Liver (tissue), 3 donors: ENCODE measurements around the gene NTMT2.

Experiments
- EGR1 ChIP-seq, 2 donors: IDR thresholded peaks; 2 replicates each; pipeline ENCODE4 v1.6.1; 2016 to 2018; ENCODE audit warnings: antibody characterized with exemption in 2 of 2, low read depth in 2 of 2
- GABPA ChIP-seq, 2 donors: IDR thresholded peaks in 1 of 2; conservative IDR thresholded peaks in 1 of 2; 2 replicates each; pipeline ENCODE4 v1.6.1; 2016; ENCODE audit warnings: antibody characterized with exemption in 2 of 2, mild to moderate bottlenecking in 1 of 2, moderate library complexity in 1 of 2
- RAD21 ChIP-seq, 2 donors: IDR thresholded peaks; 2 replicates each; pipeline ENCODE4 v1.6.1; 2016; ENCODE audit warnings: antibody characterized with exemption in 2 of 2, mild to moderate bottlenecking in 2 of 2
- TAF1 ChIP-seq: conservative IDR thresholded peaks from 2 replicates; pipeline ENCODE4 v1.6.1; 2016; ENCODE audit warnings: antibody characterized with exemption, mild to moderate bottlenecking
- TF ChIP-seq, protein P1 (sequence below): fragments of 150-350 bp; IDR thresholded peaks from 2 replicates; pipeline ENCODE4 v1.5.1; 2017; ENCODE audit warnings: improper control_type of control experiment, low read depth, low read length; ENCODE audit not compliant: missing input control
- TF ChIP-seq, protein P2 (sequence below): IDR thresholded peaks from 2 replicates; pipeline ENCODE4 v1.6.1; 2016; ENCODE audit warnings: antibody characterized with exemption
- TF ChIP-seq, protein P3 (sequence below): IDR thresholded peaks from 2 replicates; pipeline ENCODE4 v1.6.1; 2016; ENCODE audit warnings: antibody characterized with exemption
- TF ChIP-seq, protein P4 (sequence below): IDR thresholded peaks from 2 replicates; pipeline ENCODE4 v1.6.1; 2016; ENCODE audit warnings: antibody characterized with exemption
- donor health status: healthy.
- donor health status: healthy.

DNA sequence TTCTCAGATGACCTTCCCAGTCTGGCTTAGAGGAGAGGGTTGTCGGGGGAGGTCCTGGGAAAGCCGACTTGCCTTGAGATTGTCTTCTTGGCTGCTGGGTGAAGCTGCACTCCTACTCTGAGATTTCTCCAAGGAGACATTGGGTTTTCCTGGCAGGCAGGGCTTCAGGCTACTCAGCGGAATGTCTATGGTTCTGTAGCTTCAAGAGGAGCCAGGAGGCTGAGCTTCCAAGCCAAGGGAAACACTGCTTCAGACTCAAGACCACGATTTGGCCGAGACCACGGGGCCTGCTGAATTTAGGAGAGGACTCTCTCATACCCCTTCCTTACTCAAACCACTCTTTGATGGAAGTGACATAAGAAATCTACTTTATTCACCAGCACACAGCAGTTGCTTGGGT lies 67.8 kb downstream of the NTMT2 start:
- TF ChIP-seq, protein P1, sequence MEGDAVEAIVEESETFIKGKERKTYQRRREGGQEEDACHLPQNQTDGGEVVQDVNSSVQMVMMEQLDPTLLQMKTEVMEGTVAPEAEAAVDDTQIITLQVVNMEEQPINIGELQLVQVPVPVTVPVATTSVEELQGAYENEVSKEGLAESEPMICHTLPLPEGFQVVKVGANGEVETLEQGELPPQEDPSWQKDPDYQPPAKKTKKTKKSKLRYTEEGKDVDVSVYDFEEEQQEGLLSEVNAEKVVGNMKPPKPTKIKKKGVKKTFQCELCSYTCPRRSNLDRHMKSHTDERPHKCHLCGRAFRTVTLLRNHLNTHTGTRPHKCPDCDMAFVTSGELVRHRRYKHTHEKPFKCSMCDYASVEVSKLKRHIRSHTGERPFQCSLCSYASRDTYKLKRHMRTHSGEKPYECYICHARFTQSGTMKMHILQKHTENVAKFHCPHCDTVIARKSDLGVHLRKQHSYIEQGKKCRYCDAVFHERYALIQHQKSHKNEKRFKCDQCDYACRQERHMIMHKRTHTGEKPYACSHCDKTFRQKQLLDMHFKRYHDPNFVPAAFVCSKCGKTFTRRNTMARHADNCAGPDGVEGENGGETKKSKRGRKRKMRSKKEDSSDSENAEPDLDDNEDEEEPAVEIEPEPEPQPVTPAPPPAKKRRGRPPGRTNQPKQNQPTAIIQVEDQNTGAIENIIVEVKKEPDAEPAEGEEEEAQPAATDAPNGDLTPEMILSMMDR: no peak
- TF ChIP-seq GABPA (IDR thresholded peaks at IDR 0.05 in 1 of 2, conservative IDR thresholded peaks at IDR 0.05 in 1 of 2) (no peak), EGR1 (IDR thresholded peaks at IDR 0.05; ENCODE audit: low read depth in 2 of 2) (no peak), RAD21 (IDR thresholded peaks at IDR 0.05) (no peak), TAF1 (no peak)
- TF ChIP-seq, protein P2, sequence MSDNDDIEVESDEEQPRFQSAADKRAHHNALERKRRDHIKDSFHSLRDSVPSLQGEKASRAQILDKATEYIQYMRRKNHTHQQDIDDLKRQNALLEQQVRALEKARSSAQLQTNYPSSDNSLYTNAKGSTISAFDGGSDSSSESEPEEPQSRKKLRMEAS: no peak
- TF ChIP-seq, protein P3, sequence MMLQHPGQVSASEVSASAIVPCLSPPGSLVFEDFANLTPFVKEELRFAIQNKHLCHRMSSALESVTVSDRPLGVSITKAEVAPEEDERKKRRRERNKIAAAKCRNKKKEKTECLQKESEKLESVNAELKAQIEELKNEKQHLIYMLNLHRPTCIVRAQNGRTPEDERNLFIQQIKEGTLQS: no peak
- TF ChIP-seq, protein P4, sequence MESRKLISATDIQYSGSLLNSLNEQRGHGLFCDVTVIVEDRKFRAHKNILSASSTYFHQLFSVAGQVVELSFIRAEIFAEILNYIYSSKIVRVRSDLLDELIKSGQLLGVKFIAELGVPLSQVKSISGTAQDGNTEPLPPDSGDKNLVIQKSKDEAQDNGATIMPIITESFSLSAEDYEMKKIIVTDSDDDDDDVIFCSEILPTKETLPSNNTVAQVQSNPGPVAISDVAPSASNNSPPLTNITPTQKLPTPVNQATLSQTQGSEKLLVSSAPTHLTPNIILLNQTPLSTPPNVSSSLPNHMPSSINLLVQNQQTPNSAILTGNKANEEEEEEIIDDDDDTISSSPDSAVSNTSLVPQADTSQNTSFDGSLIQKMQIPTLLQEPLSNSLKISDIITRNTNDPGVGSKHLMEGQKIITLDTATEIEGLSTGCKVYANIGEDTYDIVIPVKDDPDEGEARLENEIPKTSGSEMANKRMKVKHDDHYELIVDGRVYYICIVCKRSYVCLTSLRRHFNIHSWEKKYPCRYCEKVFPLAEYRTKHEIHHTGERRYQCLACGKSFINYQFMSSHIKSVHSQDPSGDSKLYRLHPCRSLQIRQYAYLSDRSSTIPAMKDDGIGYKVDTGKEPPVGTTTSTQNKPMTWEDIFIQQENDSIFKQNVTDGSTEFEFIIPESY: no peak
